Subcutaneous abdominal adipose tissue (tissue), 5 donors: ENCODE data around the gene BRD2.

ENCODE experiments used
- H3K27ac ChIP-seq: one replicate; pipeline ENCODE4 v1.7.0; 2013; ENCODE audit warnings: low read depth, mild to moderate bottlenecking, inconsistent platforms, low read length, moderate library complexity
- H3K27me3 ChIP-seq, 5 donors: one replicate each; pipeline ENCODE4 v1.7.0; 2013; ENCODE audit warnings: low read length in 5 of 5, inconsistent platforms in 1 of 5; ENCODE audit not compliant: control insufficient read depth in 5 of 5, insufficient read depth in 4 of 5
- H3K36me3 ChIP-seq, 5 donors: one replicate each; pipeline ENCODE4 v1.7.0; 2013; ENCODE audit warnings: low read length in 5 of 5; ENCODE audit not compliant: control insufficient read depth in 5 of 5, insufficient read depth in 5 of 5
- H3K4me1 ChIP-seq, 5 donors: one replicate each; pipeline ENCODE4 v1.7.0; 2013; ENCODE audit warnings: low read length in 5 of 5, mild to moderate bottlenecking in 3 of 5, moderate library complexity in 1 of 5; ENCODE audit not compliant: control insufficient read depth in 5 of 5, insufficient read depth in 5 of 5
- H3K4me3 ChIP-seq, 5 donors: one replicate each; pipeline ENCODE4 v1.7.0; 2013; ENCODE audit warnings: low read length in 5 of 5, low read depth in 1 of 5
- H3K9ac ChIP-seq, 5 donors: one replicate each; pipeline ENCODE4 v1.7.0; 2013; ENCODE audit warnings: low read length in 5 of 5, mild to moderate bottlenecking in 4 of 5, moderate library complexity in 3 of 5
- H3K9me3 ChIP-seq, 5 donors: one replicate each; pipeline ENCODE4 v1.7.0; 2013; ENCODE audit warnings: low read length in 5 of 5; ENCODE audit not compliant: control insufficient read depth in 5 of 5
- donor health status: healthy.
- donor health status: healthy.
- donor health status: healthy.
- donor health status: healthy.
- donor health status: healthy.

Gene BRD2

DNA sequence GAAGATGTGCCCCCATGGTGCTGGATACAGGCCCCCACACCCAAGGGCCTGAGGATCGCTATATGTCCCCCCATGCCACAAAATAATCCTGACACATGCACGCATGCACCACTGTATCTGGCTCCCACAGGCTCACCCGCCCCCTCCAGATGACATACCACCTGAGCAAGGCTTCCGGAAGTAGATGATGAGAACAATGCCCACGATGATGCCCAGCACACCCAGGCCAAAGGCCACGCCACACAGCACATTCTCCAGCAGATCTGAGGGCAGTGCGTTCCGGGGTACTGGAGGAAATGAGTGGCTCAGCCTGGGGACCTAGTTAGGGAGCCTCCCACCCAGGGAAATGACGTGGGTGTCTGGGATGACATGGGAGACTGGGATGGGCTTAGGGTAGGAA is 19.3 kb upstream of the BRD2 start:
- Histone ChIP-seq H3K9me3 (peaks cover 0 to 3% (median 0%) of the 10 kb centered on the region in 5 donors), H3K4me1 (peaks cover 2 to 53% (median 19%) of the 10 kb centered on the region in 5 donors), H3K27me3 (no peaks in the 10 kb centered on the region), H3K9ac (no peak overlapping the region), H3K27ac (no peak overlapping the region), H3K4me3 (no peak overlapping the region), H3K36me3 (peaks cover 0 to 10% (median 3%) of the 10 kb centered on the region in 5 donors)

DNA sequence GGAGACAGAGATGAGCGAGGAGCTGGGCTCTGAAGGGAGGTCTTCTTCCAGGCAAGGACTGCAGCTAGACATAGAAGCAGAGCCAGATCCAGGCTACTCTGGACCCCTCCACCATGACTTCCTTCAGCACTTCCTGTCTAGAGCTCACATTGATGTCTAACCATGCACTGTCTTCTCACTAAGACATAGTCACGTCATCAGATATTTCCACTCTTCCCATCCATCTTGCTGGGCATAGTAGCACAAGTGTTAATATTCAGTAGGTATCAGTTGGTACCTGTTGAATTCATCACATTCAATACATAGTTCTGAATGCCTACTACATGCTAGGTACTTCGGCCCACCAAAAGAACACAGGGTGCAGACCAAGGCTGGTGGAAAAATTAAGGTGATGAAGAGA is 18.4 kb upstream of the BRD2 start:
- H3K4me3 ChIP-seq = no peak overlapping the region

DNA sequence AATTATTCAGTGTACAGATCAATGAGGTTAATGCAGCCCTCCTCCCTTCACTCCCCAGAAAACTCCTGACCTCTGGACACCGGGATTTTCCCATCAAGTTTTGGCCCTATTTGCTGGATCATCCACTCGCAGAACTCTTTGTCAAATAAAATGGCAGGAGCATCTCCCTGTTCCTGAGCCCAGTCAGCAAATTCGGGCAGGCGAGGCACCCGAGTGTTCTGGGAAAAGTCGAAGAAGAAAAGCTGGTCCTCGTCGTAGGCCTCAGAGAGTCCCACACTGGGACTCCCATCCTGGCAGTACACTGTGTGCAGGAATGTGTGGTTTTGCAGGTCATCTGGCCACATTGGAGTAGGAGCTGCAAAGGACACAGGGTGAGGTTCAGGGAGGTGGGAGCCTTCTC is 17.9 kb upstream of the BRD2 start:
- H3K4me1 ChIP-seq = peaks cover 2 to 52% (median 16%) of the 10 kb centered on the region in 5 donors
- H3K9ac ChIP-seq = no peak overlapping the region
- H3K27ac ChIP-seq = no peak overlapping the region
- H3K36me3 ChIP-seq = peaks cover 0 to 10% (median 3%) of the 10 kb centered on the region in 5 donors
- no peaks in the 10 kb centered on the region for H3K27me3 ChIP-seq
- peaks cover 0 to 3% (median 0%) of the 10 kb centered on the region in 5 donors for H3K9me3 ChIP-seq
- peak overlapping the region in 2 of 5 donors; percentile 19 to 35 for H3K4me3 ChIP-seq

More for the DNA sequence above, 18.4 kb upstream of the BRD2 start:
- Histone ChIP-seq H3K4me1 (peaks cover 2 to 51% (median 16%) of the 10 kb centered on the region in 5 donors), H3K9ac (no peak overlapping the region), H3K27ac (no peak overlapping the region), H3K36me3 (peaks cover 0 to 10% (median 3%) of the 10 kb centered on the region in 5 donors), H3K27me3 (no peaks in the 10 kb centered on the region), H3K9me3 (peaks cover 0 to 3% (median 0%) of the 10 kb centered on the region in 5 donors)

DNA sequence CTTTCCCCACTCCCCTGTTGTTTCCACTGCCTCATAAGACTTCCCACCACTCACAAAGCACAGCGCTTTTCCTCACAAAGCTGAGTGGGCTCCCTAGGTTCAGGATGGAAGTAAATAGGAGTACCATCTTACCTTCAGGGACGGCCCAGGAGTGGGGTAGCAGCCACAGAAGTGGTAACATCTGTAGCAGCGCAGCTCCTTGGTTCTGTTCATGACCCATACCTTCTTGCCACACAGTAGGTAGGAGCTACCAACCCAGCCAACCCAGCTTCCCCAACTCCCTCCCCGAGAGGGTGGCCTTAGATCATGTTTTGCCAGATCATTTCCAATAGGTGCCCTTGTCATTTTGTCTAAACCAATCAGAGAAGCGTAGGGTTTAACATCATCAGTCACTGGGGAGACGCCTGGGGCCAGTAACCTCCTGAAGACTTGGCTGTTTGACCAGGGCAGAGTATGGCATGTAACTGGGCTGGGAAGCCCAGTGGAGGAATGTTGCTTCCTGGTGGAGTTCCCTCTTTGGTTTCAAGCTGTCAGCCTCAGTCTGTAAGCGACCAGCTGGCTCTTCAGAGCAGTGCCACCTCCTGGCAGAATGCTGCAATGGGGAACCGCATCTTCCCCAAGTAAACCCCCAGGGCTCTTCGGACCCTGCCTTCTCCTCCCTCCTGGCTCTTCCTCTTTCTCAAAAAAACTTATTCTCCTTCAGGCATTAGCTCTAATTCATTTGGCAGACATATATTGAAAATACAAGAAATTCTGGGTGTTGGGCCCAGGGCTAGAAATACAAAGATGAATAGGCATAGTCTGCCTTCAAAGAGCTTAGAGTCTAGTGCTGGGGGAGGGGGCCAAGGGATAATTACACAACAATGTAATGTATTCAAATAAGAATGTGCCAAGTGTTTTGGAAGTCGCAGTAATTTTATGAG is 15.3 kb upstream of the BRD2 start, which contains the start of gene HLA-DMA:
TSS of gene HLA-DMA (minus strand) at position 281 of the 923 bp plus-strand sequence. CDS start at position 220, 61 bp downstream.
- Histone ChIP-seq H3K27me3 (no peaks in the 10 kb centered on the region), H3K27ac (peak within 1 kb of the TSS; percentile 71), H3K9ac (peak within 1 kb of the TSS in 4 of 5 donors; percentile 57 to 79 (median 76)), H3K4me1 (peaks cover 2 to 64% (median 29%) of the 10 kb centered on the region in 5 donors), H3K36me3 (peaks cover 0 to 10% (median 3%) of the 10 kb centered on the region in 5 donors), H3K4me3 (peak within 1 kb of the TSS; percentile 55 to 83 (median 79)), H3K9me3 (no peaks in the 10 kb centered on the region)

DNA sequence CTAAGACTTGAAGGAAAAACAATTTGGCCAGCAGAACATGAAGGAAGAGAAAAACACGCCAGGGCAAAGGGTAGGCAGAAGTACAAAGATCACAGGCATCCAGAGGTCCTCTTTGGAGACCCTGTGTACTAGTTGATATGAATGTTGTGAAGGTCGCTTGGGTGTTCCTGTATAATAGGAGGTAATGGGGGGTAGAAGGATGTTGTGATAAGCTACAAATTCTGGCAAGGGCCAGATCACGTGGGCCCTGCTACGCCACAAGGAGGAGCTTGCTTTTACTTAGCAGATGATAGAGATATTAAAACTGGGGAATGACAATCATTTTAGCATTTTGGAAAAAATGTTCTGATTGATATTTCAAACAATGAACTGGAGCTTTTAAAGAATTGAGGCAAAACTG is 14.6 kb upstream of the BRD2 start:
- Histone ChIP-seq H3K4me1 (peaks cover 2 to 64% (median 30%) of the 10 kb centered on the region in 5 donors), H3K9me3 (no peaks in the 10 kb centered on the region), H3K4me3 (no peak overlapping the region), H3K36me3 (peaks cover 0 to 9% (median 3%) of the 10 kb centered on the region in 5 donors), H3K9ac (no peak overlapping the region), H3K27ac (no peak overlapping the region), H3K27me3 (no peaks in the 10 kb centered on the region)

DNA sequence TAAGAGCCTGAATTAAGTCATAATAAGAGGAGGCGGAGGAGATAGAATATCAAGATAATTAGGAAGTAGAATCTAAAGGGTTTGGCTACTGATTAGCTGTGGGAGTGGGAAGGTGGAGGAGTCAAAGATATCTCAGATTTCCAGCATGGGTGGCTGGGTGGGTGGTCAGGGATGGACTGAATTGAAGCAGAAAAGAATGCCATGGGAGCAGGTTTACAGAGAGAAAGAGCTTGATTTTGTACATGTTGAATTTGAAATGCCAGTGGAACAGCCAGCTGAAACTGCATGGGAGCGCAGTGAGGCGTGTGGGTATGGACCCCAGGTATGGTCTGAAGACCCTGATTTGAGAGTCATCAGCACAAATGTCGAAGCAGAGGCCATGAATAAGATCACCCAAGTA is 14.1 kb upstream of the BRD2 start:
- H3K4me3 ChIP-seq = no peak overlapping the region
- no peaks in the 10 kb centered on the region for H3K27me3 ChIP-seq
- peaks cover 0 to 5% (median 3%) of the 10 kb centered on the region in 5 donors for H3K36me3 ChIP-seq
- H3K9me3 ChIP-seq = no peaks in the 10 kb centered on the region
- no peak overlapping the region for H3K27ac ChIP-seq
- peaks cover 2 to 59% (median 30%) of the 10 kb centered on the region in 5 donors for H3K4me1 ChIP-seq
- no peak overlapping the region for H3K9ac ChIP-seq

DNA sequence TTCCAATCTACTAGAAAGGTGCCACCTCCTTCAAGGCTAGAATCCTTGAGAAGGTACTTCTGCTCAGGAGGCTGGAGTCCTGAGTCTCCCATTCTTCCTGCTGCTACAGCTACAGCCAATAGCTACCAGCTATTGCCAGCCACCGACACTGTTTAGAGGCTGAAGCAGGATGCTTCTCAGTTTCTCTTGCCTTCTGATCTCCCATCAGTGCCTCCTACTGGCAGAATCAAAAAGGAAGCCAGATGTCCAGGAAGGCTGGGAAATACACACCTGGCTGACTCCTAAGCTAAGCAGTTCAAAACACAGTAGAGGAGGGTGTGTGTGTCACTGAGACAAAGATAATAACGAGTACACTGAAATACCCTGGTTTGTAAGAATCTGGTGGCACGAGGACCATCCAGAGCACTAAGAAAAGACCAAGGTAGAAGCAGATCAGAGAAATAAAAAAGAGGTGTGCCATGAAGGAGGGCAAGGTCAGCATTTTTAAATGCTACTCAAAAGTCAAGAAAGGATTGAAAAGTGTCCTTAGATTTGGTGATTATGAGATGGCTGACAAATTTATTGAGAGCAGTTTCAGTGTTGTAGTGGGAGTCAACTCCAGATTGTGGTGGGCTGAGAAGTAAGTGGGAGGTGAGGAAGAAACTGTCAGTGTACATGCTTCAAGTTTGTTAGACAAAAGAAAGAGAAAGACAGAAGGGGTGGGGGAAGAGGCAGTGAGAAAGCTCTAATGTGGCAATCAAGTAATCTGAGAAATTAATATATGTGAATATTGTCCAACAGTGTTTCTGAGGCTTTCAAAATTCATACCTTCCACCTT is 13.2 kb upstream of the BRD2 start:
- no peak overlapping the region for H3K9ac ChIP-seq
- H3K4me1 ChIP-seq = peaks cover 2 to 51% (median 28%) of the 10 kb centered on the region in 5 donors
- no peaks in the 10 kb centered on the region for H3K27me3 ChIP-seq
- no peaks in the 10 kb centered on the region for H3K9me3 ChIP-seq
- peaks cover 0 to under 1% (median 0%) of the 10 kb centered on the region in 5 donors for H3K36me3 ChIP-seq
- H3K4me3 ChIP-seq = no peak overlapping the region
- H3K27ac ChIP-seq = no peak overlapping the region

DNA sequence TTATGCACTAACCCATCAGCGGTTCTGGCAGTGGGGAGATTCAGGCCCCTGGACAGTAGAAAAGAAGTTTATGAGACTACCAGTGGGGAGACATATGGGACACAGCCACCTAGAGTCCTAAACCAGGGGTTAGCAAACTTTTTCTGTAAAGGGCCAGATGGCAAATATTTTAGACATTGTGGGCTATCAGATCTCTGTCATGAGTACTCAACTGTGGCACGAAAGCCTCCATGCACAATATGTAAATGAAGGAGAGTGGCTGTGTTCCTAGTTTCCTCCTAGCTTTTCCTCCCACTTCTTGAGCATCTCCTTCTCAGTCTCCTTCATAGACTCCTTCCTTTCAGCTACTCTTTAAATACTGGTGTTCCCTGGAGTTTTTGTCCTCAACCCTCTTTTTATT is 12.2 kb upstream of the BRD2 start:
- Histone ChIP-seq H3K4me1 (peaks cover 2 to 42% (median 21%) of the 10 kb centered on the region in 5 donors), H3K36me3 (no peaks in the 10 kb centered on the region), H3K9ac (no peak overlapping the region), H3K4me3 (no peak overlapping the region), H3K27ac (no peak overlapping the region), H3K9me3 (no peaks in the 10 kb centered on the region), H3K27me3 (no peaks in the 10 kb centered on the region)

DNA sequence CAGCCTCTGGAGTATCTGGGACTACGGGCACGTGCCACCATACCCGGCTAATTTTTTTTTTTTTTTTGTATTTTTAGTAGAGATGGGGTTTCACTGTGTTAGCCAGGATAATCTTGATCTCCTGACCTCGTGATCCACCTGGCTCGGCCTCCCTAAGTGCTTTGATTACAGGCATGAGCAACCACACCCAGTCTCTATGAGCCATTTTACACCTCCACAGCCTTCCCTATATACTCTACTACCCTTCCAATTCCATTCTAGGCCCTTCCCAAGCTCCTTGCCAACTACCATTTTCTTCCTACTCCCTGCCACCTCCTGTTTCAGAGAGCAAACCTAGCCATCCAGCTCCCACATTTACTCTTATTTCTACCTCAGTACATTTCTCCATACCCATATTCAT is 7.8 kb upstream of the BRD2 start:
- Histone ChIP-seq H3K27me3 (no peaks in the 10 kb centered on the region), H3K27ac (no peak overlapping the region), H3K36me3 (no peaks in the 10 kb centered on the region), H3K4me3 (no peak overlapping the region), H3K9me3 (no peaks in the 10 kb centered on the region), H3K4me1 (peaks cover 0 to 14% (median 12%) of the 10 kb centered on the region in 5 donors), H3K9ac (no peak overlapping the region)
